HG03469 (cell line): ENCODE measurements around the gene RASSF4.

ENCODE experiments used
- ATAC-seq: cut with Tn5 transposase; IDR thresholded peaks from one replicate; pipeline ENCODE4 v1.9.1; 2021; ENCODE audit warnings: mild to moderate bottlenecking, moderate library complexity, moderate number of reproducible peaks; ENCODE audit not compliant: unreplicated experiment

Gene RASSF4

GRCh38 chr10:44947371-44948152, 12.0 kb upstream of the RASSF4 start:
- peak; percentile 67 for ATAC-seq

GRCh38 chr10:44948642-44949041, 11.0 kb upstream of the RASSF4 start:
- ATAC-seq, result no peak

- no peak for ATAC-seq
These were observed 10.3 kb upstream of the RASSF4 start for GRCh38 chr10:44949127-44949802.

- ATAC-seq, result no peak
These were observed 9.7 kb upstream of the RASSF4 start for GRCh38 chr10:44949915-44950314.

- no peak for ATAC-seq
These were observed 9.0 kb upstream of the RASSF4 start for GRCh38 chr10:44950326-44951225.

- no peak for ATAC-seq
These were observed 7.9 kb upstream of the RASSF4 start for GRCh38 chr10:44951576-44952226.

- ATAC-seq, result no peak
These were observed 6.8 kb upstream of the RASSF4 start for GRCh38 chr10:44952779-44953231.

GRCh38 chr10:44954042-44954441, 5.6 kb upstream of the RASSF4 start:
- no peak for ATAC-seq

GRCh38 chr10:44954962-44955361, 4.6 kb upstream of the RASSF4 start:
- no peak for ATAC-seq

GRCh38 chr10:44955413-44956070, 4.1 kb upstream of the RASSF4 start:
- no peak for ATAC-seq

- ATAC-seq, result no peak
These were observed 3.4 kb upstream of the RASSF4 start for GRCh38 chr10:44956226-44956625.

- ATAC-seq, result no peak
These were observed 2.6 kb upstream of the RASSF4 start for GRCh38 chr10:44956717-44957706.

GRCh38 chr10:44958196-44958897, 1.3 kb upstream of the RASSF4 start:
- ATAC-seq, result no peak

GRCh38 chr10:44958898-44959246, 730 bp upstream of the RASSF4 start:
- no peak for ATAC-seq

GRCh38 chr10:44960088-44960460, 472 bp downstream of the RASSF4 start:
- ATAC-seq, result no peak

GRCh38 chr10:44960482-44961229, 1.1 kb downstream of the RASSF4 start:
- ATAC-seq, result no peak

- no peak for ATAC-seq
These were observed 1.6 kb downstream of the RASSF4 start for GRCh38 chr10:44961230-44961571.
